ENCODE data around the gene KANSL3. TPM values are rescaled to one million over a fixed set of nuclear protein-coding genes. Genes with fewer than 3 reads are reported as not detected.
"Not testable (repeated sequence)": the region's sequence is repeated elsewhere in the genome, so short reads cannot be mapped to it uniquely, and the experiment has no call there.

KANSL3 gene
- total RNA-seq: 22.0 TPM

- FAIRE-seq (no peak), DNase-seq (ENCODE audit: low spot score in 2 of 2) (peak; percentile 79 to 83)
Measured at GRCh38 chr2:96638144-96639121, at the start of gene KANSL3. TSS of gene KANSL3 (minus strand) at chr2:96638312. CDS start at chr2:96637135, 1,177 bp downstream.

DNA sequence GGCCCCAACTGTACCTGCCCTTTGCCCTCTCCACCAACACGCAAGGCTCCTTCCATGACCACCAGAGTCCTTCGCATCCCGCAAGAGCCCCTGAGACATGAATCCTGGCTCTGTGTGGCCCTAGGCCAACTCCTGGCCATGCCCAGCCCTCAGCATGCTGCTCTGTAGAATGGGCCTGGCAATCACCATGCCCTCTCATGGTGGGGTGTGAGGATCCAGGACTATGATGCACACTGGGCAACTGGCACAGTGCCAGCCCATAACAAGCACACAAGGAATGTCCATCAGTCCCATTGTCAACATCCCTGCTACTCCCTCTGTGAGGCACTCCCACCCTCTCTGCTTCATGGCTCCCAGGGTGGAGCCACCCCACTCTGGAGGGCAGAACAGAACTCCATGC, 49.2 kb upstream of the KANSL3 start:
- no peak for DNase-seq (ENCODE audit: low spot score in 2 of 2)
- no peak for FAIRE-seq

- no peak for FAIRE-seq
- no peak for DNase-seq (ENCODE audit: low spot score in 2 of 2)
Measured at GRCh38 chr2:96685577-96686459, 47.7 kb upstream of the KANSL3 start.

DNA sequence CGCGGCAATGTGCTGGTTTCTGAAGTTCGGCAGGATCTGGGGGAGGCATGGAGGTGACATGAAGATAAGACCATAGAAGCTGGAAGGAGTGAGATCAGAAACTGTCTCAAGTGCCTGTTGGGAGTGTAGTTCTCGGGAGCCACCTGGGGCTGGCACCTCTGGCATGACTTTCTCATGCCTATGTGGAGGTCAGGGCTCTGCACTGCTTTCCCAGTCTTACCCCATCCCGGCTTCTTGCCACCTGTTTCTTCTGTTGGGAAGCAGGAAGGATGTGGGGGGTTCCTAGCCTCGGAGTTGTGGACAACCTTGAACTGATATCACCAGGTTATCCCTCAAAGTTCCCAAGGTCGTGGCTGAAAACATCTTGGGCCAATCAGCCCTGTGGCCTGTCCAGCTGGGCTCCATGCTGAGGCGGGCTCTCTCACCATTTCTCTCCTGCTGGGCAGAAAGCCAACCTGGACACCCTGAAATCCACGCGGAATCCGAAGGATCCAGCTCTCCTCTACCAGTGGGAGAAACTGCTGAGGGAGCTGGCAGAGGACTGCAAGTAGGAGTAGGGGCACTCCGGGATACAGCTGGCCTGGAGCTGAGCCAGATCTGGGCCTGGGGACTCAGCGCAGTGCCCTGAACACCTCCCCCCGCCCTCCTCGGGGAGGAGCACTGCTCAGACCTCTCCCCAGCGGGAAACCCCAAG, 46.9 kb upstream of the KANSL3 start:
- FAIRE-seq: no peak
- DNase-seq (ENCODE audit: low spot score in 2 of 2): no peak

- DNase-seq (ENCODE audit: low spot score in 2 of 2): no peak
- no peak for FAIRE-seq
Measured at GRCh38 chr2:96683972-96684820, 46.1 kb upstream of the KANSL3 start.

GRCh38 chr2:96683307-96683706, 45.2 kb upstream of the KANSL3 start:
- DNase-seq (ENCODE audit: low spot score in 2 of 2) (no peak), FAIRE-seq (no peak)

GRCh38 chr2:96681540-96681939, 43.4 kb upstream of the KANSL3 start:
- FAIRE-seq (no peak), DNase-seq (ENCODE audit: low spot score in 2 of 2) (no peak)

DNA sequence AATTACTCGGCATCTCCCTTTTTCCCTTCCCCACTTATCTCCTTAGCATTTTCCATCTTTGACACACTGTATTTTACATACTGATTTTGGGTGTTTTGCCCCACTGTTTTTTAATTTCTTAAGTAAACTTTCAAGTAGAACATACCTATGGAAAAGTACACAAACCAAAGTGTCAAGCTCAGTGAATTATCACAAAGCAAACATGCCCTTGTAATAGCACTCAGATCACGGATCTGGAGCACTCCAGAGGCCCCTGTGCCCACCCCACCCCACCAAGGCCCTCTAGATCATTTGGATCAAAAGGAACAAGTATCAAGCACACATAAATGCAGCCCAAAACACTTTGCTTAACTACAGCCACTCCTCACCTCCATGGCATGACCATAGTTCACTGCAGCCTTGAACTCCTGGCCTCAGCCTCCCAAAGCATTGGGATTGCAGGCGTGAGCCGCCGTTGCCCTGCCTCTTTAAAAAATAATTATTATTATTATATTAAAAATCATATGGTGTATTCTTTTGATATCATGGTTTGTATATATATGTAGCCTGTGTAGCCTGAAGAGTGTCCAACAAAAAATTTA, 42.5 kb upstream of the KANSL3 start:
- DNase-seq (ENCODE audit: low spot score in 2 of 2) (no peak), FAIRE-seq (no peak)

DNA sequence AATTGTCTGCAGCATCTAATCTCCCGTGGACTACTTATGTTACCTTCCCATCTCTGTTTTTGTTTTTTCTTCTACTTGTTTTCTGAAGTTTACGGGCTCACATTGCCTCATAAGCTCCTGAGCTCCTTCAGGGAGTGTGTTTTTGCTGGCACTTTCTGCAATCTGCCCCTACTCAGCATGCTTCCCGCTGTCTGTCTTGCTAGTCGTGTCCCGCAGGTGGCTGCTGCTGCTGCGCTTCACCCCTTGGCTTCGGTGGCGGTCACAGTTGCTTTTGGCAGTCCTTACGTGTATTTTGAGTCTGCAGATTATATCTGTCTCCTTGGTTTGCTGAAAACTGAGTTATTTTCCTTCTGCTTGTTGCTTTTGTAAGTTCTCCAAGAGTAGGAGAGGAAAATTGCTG, 41.7 kb upstream of the KANSL3 start:
- DNase-seq (ENCODE audit: low spot score in 2 of 2) (no peak), FAIRE-seq (no peak)

- no peak for FAIRE-seq
- DNase-seq (ENCODE audit: low spot score in 2 of 2): no peak
Measured at GRCh38 chr2:96669539-96670215, 31.6 kb upstream of the KANSL3 start.

GRCh38 chr2:96668771-96669170, 30.7 kb upstream of the KANSL3 start:
- DNase-seq (ENCODE audit: low spot score in 2 of 2) (no peak), FAIRE-seq (no peak)

DNA sequence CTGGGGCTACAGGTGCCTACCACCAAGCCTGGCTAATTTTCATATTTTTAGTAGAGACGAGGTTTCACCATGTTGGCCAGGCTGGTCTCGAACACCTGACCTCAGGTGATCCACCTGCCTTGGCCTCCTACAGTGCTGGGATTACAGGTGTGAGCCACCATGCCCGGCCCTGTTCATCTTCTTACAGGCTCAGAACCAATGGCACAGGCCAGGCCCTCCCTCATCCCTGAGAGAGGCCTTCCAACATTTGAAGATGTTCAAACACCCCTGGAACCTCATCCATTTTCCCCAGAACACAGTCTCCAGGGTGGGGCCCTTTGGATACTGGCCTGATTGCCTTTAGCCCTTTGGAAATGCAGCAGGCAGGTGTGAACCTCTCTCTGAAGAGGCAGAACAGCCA, 27.6 kb upstream of the KANSL3 start:
- DNase-seq (ENCODE audit: low spot score in 2 of 2); FAIRE-seq: not testable (repeated sequence)

DNA sequence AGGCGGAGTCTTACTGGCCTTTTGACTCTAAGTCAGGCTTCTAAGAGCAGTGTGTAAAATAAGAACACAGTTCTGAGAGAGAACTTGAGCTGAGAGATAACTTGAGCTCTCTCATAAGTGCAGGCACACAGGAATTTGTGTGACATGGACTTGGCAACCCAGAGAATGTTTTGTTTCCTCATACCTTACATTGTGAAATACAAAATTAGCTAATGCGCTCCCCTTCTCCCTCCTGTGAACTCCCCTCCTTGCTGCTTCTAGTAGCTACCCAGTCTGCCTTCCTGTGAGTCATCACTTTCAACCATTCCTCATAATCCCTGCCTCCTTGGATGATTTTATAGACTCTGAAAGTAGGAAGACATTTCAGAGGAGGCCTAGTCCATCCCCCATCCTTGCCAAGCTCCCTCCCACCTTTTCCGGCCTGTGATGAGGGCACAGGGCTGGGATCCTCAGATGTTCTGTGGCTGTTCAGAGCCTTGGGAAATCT, 27.0 kb upstream of the KANSL3 start:
- no peak for FAIRE-seq
- DNase-seq (ENCODE audit: low spot score in 2 of 2): no peak

DNA sequence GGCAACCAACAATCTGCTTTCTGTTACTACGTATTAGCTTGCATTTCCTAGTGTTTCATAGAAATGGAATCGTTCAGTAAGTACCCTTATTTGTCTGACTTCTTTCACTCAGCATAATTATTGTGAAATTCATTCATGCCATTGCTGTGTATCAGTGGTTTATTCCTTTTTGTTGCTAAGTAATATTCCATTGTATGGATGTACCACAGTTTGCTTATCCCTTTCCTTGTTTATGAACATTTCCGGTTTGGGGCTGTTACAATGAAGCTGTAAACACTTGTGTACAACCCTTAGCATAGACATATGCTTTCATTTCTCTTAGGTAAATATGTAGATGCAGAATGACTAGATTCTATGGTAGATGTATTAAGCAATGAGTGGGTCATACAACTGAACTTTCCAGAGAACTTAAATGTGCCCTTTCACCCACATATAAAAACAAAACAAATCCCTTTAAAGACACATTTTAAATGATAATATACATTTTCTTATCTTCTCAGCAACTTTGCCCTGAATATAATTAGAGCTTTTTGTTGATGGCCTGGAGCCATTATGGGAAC, 26.3 kb upstream of the KANSL3 start:
- FAIRE-seq (no peak), DNase-seq (ENCODE audit: low spot score in 2 of 2) (no peak)

DNA sequence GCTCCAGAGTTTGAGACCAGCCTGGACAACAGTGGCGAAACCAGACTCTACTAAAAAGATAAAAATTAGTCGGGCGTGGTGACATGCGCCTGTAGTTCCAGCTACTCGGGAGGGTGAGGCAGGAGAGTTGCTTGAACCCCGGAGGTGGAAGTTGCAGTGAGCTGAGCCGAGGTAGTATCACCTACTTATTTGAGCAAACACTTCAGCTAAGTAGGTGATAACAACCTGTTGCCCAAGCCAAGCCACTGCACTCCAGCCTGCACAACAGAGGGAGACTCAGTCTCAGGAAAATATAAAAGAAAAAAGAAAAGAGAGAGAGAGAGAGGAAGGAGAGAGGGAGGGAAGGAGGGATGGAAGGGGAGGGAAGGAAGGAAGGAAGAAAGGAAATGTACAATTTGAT, 25.7 kb upstream of the KANSL3 start:
- FAIRE-seq: no peak
- DNase-seq (ENCODE audit: low spot score in 2 of 2): no peak

- no peak for FAIRE-seq
- DNase-seq (ENCODE audit: low spot score in 2 of 2): no peak
Measured at GRCh38 chr2:96663177-96663576, 25.1 kb upstream of the KANSL3 start.

DNA sequence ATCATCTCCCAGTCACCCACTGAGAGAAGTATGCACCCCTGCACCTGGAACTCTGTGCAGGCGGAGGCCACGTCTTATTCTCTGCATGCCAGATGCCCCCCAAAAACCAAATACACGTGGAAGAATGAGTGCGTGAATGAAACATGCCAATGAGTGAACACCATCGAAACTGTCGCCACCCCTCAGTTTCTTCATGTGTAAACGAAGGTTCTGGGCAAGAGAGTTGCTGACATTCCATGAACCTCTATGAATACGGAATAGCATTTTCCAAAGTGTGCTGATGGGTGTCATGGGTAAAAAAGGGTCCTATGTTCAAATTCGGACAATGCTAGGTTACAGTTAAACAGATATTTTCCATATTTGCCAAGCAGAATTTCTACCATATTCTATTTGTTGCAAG, 24.2 kb upstream of the KANSL3 start:
- no peak for FAIRE-seq
- no peak for DNase-seq (ENCODE audit: low spot score in 2 of 2)

DNA sequence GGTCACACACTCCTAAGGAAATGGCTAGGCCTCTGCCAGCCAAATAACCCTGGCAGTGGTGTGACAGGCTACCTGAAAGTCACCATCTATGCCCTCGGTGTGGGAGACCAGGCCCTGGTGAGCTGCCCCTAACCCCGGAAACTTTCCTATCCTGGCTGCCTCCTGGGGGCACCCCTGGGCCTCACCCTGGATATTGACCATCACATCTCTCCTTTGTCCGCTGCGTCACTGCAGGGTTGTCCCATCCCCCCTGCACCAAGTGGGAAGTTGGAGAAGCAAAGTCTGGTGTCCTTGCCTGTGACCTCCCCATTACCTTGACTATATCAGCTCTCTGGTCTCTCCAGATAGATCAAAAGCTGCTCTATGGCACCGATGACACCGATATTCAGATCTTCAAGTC, 23.2 kb upstream of the KANSL3 start:
- FAIRE-seq (no peak), DNase-seq (ENCODE audit: low spot score in 2 of 2) (no peak)

All from frontal cortex (tissue), 4 donors.